ENCODE results near the gene NKAPD1. TPM values are rescaled to one million over a fixed set of nuclear protein-coding genes. Genes with fewer than 3 reads are reported as not detected.
"Not testable (repeated sequence)": the region's sequence is repeated elsewhere in the genome, so short reads cannot be mapped to it uniquely, and the experiment has no call there.

NKAPD1 gene
- total RNA-seq, 3 donors from 2014 or later, result 14.6 to 17.4 (median 16.2) TPM

- no peak for TF ChIP-seq CTCF (IDR thresholded peaks at IDR 0.05)
- Histone ChIP-seq H3K9me3 (no peaks in the 10 kb centered on the region), H3K36me3 (ENCODE audit: low read depth) (no peaks in the 10 kb centered on the region), H3K4me1 (ENCODE audit: low read depth) (peaks cover 9% of the 10 kb centered on the region), H3K4me3 (no peak overlapping the region)
- intact Hi-C loops (cut with DNase I, micrococcal nuclease), result no loop called here
- ATAC-seq (no peak), DNase-seq (no peak)
These were observed 8.6 kb downstream of the NKAPD1 start for GRCh38 chr11:112082729-112083128.

- no peak for TF ChIP-seq CTCF (IDR thresholded peaks at IDR 0.05)
- peak in 1 of 3 donors; percentile 48 for DNase-seq
- Histone ChIP-seq H3K4me3 (peak overlapping the region; percentile 67), H3K4me1 (ENCODE audit: low read depth) (peaks cover 17% of the 10 kb centered on the region), H3K36me3 (ENCODE audit: low read depth) (peaks cover 8% of the 10 kb centered on the region), H3K9me3 (no peaks in the 10 kb centered on the region)
- peak; percentile 69 for ATAC-seq
- intact Hi-C loops (cut with DNase I, micrococcal nuclease), result no loop called here
These were observed 11.8 kb downstream of the NKAPD1 start for GRCh38 chr11:112085822-112086421.

GRCh38 chr11:112086422-112087191 is 12.5 kb downstream of the NKAPD1 start, which contains the start of the genes SDHD and TIMM8B:
Gene SDHD, plus strand, starts transcription at chr11:112086873. Its CDS starts 35 bp downstream, at chr11:112086908.
Gene TIMM8B, minus strand, starts transcription at chr11:112086756. Its CDS starts 33 bp downstream, at chr11:112086723.
- Histone ChIP-seq H3K36me3 (ENCODE audit: low read depth) (peaks cover 8% of the 10 kb centered on the region), H3K4me1 (ENCODE audit: low read depth) (peaks cover 17% of the 10 kb centered on the region), H3K4me3 (peak within 1 kb of the TSS; percentile 67), H3K9me3 (no peaks in the 10 kb centered on the region)
- intact Hi-C loops (cut with DNase I, micrococcal nuclease), result no loop called here
- DNase-seq (peak; percentile 95 to 96 (median 96)), ATAC-seq (peak; percentile 99)
- no peak for TF ChIP-seq CTCF (IDR thresholded peaks at IDR 0.05)

- H3K9me3 ChIP-seq, result no peaks in the 10 kb centered on the region
- peak overlapping the region; percentile 67 for H3K4me3 ChIP-seq
- intact Hi-C loops (cut with DNase I, micrococcal nuclease), result no loop called here
- peak in 1 of 3 donors; percentile 9 for DNase-seq
- ATAC-seq, result peak; percentile 9
- peaks cover 17% of the 10 kb centered on the region for H3K4me1 ChIP-seq (ENCODE audit: low read depth)
- H3K36me3 ChIP-seq (ENCODE audit: low read depth), result peaks cover 8% of the 10 kb centered on the region
- TF ChIP-seq CTCF (IDR thresholded peaks at IDR 0.05), result no peak
These were observed 13.1 kb downstream of the NKAPD1 start for GRCh38 chr11:112087212-112087611.

GRCh38 chr11:112095302-112095701 is 21.2 kb downstream of the NKAPD1 start:
- H3K4me3 ChIP-seq; H3K9me3 ChIP-seq; DNase-seq; intact Hi-C loops (cut with DNase I, micrococcal nuclease); H3K36me3 ChIP-seq (ENCODE audit: low read depth); ATAC-seq; H3K4me1 ChIP-seq (ENCODE audit: low read depth): not testable (repeated sequence)

GRCh38 chr11:112096194-112096593 is 22.1 kb downstream of the NKAPD1 start:
- no peaks in the 10 kb centered on the region for H3K36me3 ChIP-seq (ENCODE audit: low read depth)
- DNase-seq (no peak), ATAC-seq (no peak)
- H3K4me3 ChIP-seq, result no peak overlapping the region
- no peaks in the 10 kb centered on the region for H3K4me1 ChIP-seq (ENCODE audit: low read depth)
- TF ChIP-seq CTCF (IDR thresholded peaks at IDR 0.05), result no peak
- intact Hi-C loops (cut with DNase I, micrococcal nuclease), result no loop called here
- H3K9me3 ChIP-seq, result no peaks in the 10 kb centered on the region

All from mucosa of descending colon (tissue), 3 donors.